Gastroesophageal sphincter (tissue), 4 donors: ENCODE results near the gene RAC2. TPM values are rescaled to one million over a fixed set of nuclear protein-coding genes. Genes with fewer than 3 reads are reported as not detected.

Experiments used
- ATAC-seq: fragments of 150-250 bp; one replicate; pipeline ENCODE4 v1.9.1; 2016; ENCODE audit warnings: mild to moderate bottlenecking, moderate library complexity
- H3K27ac ChIP-seq, 4 donors: fragments of 200-600 bp; sonication (generic) in 3 of 4; 1 replicate in 3 of 4; 2 replicates in 1 of 4; pipeline ENCODE4 v1.5.1; 2016 to 2019
- H3K27me3 ChIP-seq: fragments of 200-600 bp; sonication (generic); one replicate; pipeline ENCODE4 v1.5.1; 2019
- H3K36me3 ChIP-seq, 2 donors: fragments of 200-600 bp; sonication (generic); one replicate each; pipeline ENCODE4 v1.5.1; 2019; ENCODE audit warnings: control low read depth in 1 of 2
- H3K4me1 ChIP-seq, 3 donors: fragments of 200-600 bp; sonication (generic); 1 replicate in 2 of 3; 2 replicates in 1 of 3; pipeline ENCODE4 v1.5.1; 2016 to 2019; ENCODE audit warnings: control low read depth in 2 of 3
- H3K4me3 ChIP-seq, 2 donors: fragments of 200-600 bp; sonication (generic); one replicate each; pipeline ENCODE4 v1.5.1; 2019; ENCODE audit warnings: mild to moderate bottlenecking in 1 of 2, moderate library complexity in 1 of 2
- H3K9me3 ChIP-seq, 3 donors: fragments of 200-600 bp; sonication (generic); one replicate each; pipeline ENCODE4 v1.5.1; 2017 to 2019; ENCODE audit warnings: control low read depth in 2 of 3
- CTCF ChIP-seq, 4 experiments: fragments of 200-600 bp in 2 of 4; fragments of 450-650 bp in 2 of 4; sonication (generic) in 1 of 4; IDR thresholded peaks; one replicate each; pipeline ENCODE4 v1.5.1; 2017 to 2019; ENCODE audit warnings: antibody characterized with exemption in 4 of 4, mild to moderate bottlenecking in 2 of 4, moderate library complexity in 2 of 4
- EP300 ChIP-seq: sonication (generic); formaldehyde crosslinking; IDR thresholded peaks from one replicate; pipeline ENCODE4 v1.6.1; 2017; ENCODE audit warnings: antibody characterized with exemption, mild to moderate bottlenecking
- POLR2A ChIP-seq, 2 donors: fragments of 450-650 bp; IDR thresholded peaks; one replicate each; pipeline ENCODE4 v1.6.1; 2017; ENCODE audit warnings: antibody characterized with exemption in 2 of 2, mild to moderate bottlenecking in 2 of 2, moderate library complexity in 1 of 2
- POLR2AphosphoS5 ChIP-seq: sonication (generic); formaldehyde crosslinking; IDR thresholded peaks from one replicate; pipeline ENCODE4 v1.6.1; 2017; ENCODE audit warnings: antibody characterized with exemption
- WGBS, 2 donors: methylation state at CpG; one replicate each; pipeline ENCODE4 v1.1.5; 2018; ENCODE audit warnings: low coverage in 1 of 2; 5-methylcytosine and 5-hydroxymethylcytosine counted together
- total RNA-seq, 4 donors: library from RNA; depleted of rRNA; stranded (reverse); fragments of >200 nt; gene quantifications; one replicate each; pipeline ENCODE4 v1.1.0, GENCODE V29; 2016

Gene RAC2
- total RNA-seq, 4 donors from 2014 or later, result 2.0 to 11.3 (median 6.4) TPM

- 65% methylated on average over 8 of the region's 16 CpGs; no CpG with 5 or more reads in 1 of the 2 donors for WGBS, 2 donors
- Histone ChIP-seq H3K9me3 (no peaks in the 10 kb centered on the region), H3K27me3 (peaks cover 78% of the 10 kb centered on the region), H3K36me3 (no peaks in the 10 kb centered on the region), H3K4me3 (peak overlapping the region in 1 of 2 donors; percentile 39), H3K4me1 (no peaks in the 10 kb centered on the region), H3K27ac (no peak overlapping the region)
- no peak for TF ChIP-seq EP300
- TF ChIP-seq CTCF (IDR thresholded peaks at IDR 0.05), result no peak
- TF ChIP-seq POLR2AphosphoS5, result no peak
- TF ChIP-seq POLR2A (IDR thresholded peaks at IDR 0.05), result no peak
- ATAC-seq, result peak; percentile 56
These were observed 1.6 kb downstream of the RAC2 start for GRCh38 chr22:37242395-37242918.

GRCh38 chr22:37241351-37242142 lies 2.5 kb downstream of the RAC2 start:
- no peak overlapping the region for H3K27ac ChIP-seq
- ATAC-seq, result no peak
- H3K9me3 ChIP-seq, result no peaks in the 10 kb centered on the region
- no peak overlapping the region for H3K4me3 ChIP-seq
- no CpG with 5 or more reads among the region's 19 CpGs for WGBS, 2 donors
- peaks cover 87% of the 10 kb centered on the region for H3K27me3 ChIP-seq
- no peaks in the 10 kb centered on the region for H3K4me1 ChIP-seq
- no peaks in the 10 kb centered on the region for H3K36me3 ChIP-seq
- no peak for TF ChIP-seq EP300
- TF ChIP-seq POLR2AphosphoS5, result no peak
- TF ChIP-seq CTCF (IDR thresholded peaks at IDR 0.05), result no peak
- no peak for TF ChIP-seq POLR2A (IDR thresholded peaks at IDR 0.05)

GRCh38 chr22:37240941-37241320 lies 3.1 kb downstream of the RAC2 start:
- Histone ChIP-seq H3K36me3 (no peaks in the 10 kb centered on the region), H3K27me3 (peaks cover 94% of the 10 kb centered on the region), H3K4me3 (no peak overlapping the region), H3K9me3 (no peaks in the 10 kb centered on the region), H3K27ac (no peak overlapping the region), H3K4me1 (no peaks in the 10 kb centered on the region)
- TF ChIP-seq POLR2AphosphoS5, result no peak
- TF ChIP-seq CTCF (IDR thresholded peaks at IDR 0.05), result no peak
- TF ChIP-seq POLR2A (IDR thresholded peaks at IDR 0.05), result no peak
- TF ChIP-seq EP300, result no peak
- 67 to 84% methylated on average over 3 to 7 of the region's 7 CpGs for WGBS, 2 donors
- ATAC-seq, result no peak

- Histone ChIP-seq H3K4me1 (no peaks in the 10 kb centered on the region), H3K9me3 (no peaks in the 10 kb centered on the region), H3K4me3 (no peak overlapping the region), H3K36me3 (no peaks in the 10 kb centered on the region), H3K27me3 (peaks cover 99% of the 10 kb centered on the region), H3K27ac (no peak overlapping the region)
- TF ChIP-seq POLR2AphosphoS5, result no peak
- no peak for TF ChIP-seq CTCF (IDR thresholded peaks at IDR 0.05)
- TF ChIP-seq EP300, result no peak
- TF ChIP-seq POLR2A (IDR thresholded peaks at IDR 0.05), result no peak
- 90 to 94% methylated on average over 2 to 5 of the region's 11 CpGs for WGBS, 2 donors
- ATAC-seq, result no peak
These were observed 3.7 kb downstream of the RAC2 start for GRCh38 chr22:37240240-37240940.
